GM18858 (cell line): ENCODE results near the gene ANKRD22.
A peak's percentile ranks its signal among the peaks of the same experiment; 100 is the strongest.
"Not testable (repeated sequence)": the region's sequence is repeated elsewhere in the genome, so short reads cannot be mapped to it uniquely, and the experiment has no call there.

Source experiments
- ATAC-seq: cut with Tn5 transposase; IDR thresholded peaks from one replicate; pipeline ENCODE4 v1.9.1; 2021; ENCODE audit not compliant: unreplicated experiment

Gene ANKRD22

GRCh38 chr10:88851706-88852105 is at the start of gene ANKRD22:
TSS of gene ANKRD22 (minus strand) at chr10:88851844. CDS start at chr10:88851607, 237 bp downstream.
- no peak for ATAC-seq

DNA sequence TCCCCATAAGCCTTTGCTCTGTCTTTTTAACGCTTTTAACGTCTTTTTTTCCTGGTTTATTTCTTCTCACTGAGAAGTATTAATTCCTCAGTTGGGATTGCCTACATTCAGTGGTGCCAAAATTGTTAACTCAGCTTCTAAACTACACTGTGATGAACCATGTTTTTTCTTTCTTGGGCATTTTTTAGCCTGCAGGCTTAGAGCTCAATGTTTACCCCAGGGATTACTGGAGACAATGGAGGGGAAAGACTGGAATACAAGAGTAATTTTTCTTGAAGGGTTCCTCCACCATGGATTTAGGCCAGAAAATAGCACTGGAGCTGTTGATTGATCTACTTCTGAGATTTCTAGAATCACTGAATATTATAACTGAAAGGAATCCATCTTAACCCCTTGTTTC is 48.2 kb upstream of the ANKRD22 start:
- ATAC-seq: no peak

DNA sequence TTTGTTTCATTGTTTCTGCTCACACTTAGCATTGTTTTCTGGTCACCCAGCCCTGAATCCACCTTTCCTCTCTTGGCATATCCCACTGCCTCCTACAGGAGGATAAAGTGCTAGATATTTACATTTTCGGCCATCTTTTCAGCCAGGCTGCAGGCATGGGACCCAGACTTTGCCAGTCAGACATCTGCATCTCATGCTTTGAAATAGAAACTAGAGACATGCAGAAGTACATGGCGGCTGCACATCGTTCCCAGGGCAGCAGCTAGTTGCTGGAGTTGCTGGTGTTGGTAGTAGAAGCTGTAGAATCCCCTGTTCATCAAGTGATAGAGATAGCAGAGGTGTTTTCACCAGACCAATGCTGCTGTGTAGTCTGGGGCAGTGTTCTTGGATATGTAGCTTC is 47.1 kb upstream of the ANKRD22 start:
- no peak for ATAC-seq

DNA sequence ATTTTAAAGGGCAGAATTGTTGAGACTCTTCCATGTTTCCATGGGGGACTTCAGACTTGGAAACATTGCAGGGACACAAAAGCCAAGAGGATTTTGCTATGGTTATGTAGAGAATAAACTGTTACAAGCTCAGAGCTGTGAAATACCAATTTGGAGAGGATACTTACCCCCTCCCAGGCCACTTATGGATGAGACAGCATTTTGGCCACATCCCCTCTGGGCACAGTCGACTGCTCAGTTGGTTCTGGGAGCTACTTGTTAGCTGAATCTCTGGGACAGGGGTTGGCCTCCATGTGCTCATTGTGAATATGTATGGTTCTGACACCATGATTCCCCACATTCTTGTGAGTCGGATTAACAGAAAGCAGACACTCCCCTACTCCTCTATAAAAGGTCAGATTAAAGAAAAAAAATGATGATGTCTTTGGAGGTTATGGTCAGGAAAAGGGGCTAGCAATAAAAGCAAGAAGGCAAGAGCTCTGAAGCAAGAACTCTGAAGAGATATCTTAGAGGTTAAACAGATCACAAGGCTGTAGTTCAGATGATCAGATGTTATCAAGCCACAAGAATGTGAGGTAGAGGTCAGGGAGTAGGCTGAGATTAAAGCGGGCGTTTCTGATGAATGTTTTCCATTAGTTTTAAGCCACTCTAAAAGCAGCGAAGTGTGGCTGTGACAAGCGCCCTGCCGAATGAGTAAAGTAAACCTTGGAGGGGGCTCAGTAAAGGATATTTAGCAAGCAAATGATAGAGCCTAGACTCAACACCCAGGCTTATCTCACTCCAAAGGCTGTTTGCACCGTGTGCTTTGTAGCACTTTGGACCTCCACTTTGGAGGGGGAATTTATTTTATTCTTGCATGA is 45.6 kb upstream of the ANKRD22 start:
- no peak for ATAC-seq

DNA sequence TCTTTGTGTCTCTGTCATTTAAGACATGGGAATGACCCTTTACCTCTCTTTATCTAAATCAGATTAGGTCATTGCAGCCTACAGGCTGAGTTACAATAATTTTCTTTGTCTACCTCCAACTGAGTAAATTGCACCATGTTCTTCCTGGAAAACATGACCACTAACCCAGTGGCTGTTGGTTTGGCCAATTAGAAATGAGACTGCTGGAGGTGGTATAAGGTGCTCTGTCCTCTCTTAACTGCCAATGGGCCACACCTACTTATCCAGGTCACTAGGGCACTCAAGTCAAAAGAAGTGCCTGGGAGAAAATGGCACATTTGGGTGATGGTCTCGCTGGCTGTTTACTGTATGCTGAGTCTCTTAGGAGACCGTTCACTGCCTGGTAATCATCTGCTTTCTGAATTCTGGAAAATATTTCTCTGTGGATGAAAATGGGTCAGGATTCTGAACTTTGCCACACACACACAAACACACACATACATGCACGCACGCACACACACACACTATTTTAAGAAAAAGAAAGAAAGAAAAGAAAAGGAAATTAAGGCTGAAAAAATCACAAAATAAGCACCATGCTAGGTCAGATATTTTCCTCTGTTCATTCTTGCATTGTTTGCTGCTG is 44.8 kb upstream of the ANKRD22 start:
- ATAC-seq: no peak

DNA sequence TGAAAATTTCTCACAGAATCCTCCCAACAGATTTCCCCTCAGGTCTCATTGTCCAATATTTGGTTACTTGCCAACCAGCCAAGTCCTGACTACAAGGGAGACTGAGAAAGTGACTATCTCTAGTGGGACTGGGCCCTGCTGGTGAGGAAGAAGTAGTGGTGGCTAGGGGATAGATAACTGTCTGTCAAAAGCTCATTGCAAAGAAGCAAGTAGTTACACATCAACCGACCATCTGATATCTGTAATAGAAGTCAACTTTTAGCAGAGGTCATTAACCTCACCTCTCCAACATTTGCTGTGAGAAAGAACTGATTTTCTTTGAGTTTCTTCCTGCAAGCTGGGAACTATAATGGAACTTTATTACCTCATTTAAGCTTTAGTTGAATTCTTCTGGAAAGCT is 43.6 kb upstream of the ANKRD22 start:
- ATAC-seq: no peak

DNA sequence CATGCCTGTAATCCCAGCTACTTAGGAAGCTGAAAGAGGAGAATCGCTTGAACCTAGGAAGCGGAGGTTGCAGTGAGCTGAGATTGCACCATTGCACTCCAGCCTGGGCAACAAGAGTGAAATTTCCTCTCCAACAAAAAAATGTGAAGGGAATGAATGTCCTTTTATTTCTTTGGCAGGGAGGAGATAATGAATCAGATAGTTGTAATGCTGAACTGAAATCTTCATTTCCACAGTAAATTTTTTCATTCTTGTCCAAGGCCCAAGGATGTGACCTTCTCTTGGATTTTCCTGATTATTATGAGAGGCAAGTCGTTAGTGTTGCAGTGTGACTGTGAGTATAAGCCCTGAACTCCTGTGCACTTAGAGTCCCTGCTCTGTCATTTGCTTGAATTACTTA is 42.0 kb upstream of the ANKRD22 start:
- no peak for ATAC-seq

DNA sequence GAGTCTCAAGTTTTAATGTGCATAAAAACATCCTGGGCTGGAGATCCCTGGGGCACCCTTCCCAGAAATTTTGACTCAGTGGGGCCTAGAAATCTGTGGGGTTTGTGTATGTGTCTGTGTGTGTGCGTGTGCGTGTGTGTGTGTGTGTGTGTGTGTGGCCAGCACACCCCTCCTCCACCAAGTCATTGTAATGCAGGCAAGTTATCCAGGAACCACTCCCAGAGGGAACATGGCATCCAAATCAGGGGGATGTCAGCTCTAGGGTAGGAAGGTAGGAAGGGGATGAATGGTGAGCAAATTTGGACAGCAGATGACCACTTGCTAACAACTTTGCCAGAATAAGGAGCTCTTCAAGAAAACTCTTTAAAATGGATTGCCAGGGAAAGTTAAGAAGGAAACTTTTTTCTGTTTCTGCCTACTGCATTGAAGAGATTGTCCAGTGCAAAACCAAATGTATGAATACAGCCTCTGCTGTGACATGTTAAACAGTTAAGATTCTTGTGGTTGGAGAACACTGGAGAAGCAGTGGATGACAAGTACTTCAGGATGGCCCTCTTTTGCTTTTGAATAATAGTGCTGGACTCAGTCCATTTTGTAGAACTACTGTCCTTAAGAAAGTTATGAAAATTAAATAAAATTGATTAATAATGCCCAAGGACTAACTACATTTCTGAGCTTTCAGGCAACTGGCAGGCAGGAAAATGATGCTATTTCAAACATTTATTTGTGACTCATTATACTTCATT is 40.8 kb upstream of the ANKRD22 start:
- no peak for ATAC-seq

DNA sequence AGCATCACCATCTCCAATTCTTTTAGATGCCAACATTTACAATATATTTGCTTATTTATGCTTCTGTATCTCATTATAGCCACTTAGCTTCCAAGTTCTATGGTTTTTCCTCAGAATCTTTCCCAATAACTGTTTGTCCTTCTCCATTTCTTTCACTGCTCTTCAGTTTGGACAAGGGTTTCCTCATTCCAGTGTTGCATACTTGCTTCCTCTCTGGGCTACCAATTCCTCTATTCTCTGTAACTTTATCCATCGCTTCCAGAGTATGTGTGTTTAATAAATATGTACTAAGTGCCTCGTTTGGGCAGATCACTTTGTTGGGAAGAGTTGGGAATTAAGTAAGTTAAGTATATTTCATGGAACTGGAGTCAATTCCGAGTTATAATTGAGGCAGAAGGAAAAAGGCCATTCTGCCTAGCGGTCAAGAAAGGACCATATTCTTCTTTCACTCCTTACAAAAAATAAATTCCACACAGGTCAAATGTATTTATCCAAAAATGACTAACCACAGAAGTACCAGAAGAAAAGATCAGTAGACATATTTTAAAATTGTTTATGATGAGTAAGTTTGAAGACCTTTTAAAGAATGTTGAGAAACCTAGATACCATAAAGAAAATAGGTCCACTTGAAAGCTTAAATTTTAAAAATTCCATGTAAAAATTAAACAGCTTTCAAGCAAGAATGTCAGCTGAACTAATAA is 39.2 kb upstream of the ANKRD22 start:
- no peak for ATAC-seq

DNA sequence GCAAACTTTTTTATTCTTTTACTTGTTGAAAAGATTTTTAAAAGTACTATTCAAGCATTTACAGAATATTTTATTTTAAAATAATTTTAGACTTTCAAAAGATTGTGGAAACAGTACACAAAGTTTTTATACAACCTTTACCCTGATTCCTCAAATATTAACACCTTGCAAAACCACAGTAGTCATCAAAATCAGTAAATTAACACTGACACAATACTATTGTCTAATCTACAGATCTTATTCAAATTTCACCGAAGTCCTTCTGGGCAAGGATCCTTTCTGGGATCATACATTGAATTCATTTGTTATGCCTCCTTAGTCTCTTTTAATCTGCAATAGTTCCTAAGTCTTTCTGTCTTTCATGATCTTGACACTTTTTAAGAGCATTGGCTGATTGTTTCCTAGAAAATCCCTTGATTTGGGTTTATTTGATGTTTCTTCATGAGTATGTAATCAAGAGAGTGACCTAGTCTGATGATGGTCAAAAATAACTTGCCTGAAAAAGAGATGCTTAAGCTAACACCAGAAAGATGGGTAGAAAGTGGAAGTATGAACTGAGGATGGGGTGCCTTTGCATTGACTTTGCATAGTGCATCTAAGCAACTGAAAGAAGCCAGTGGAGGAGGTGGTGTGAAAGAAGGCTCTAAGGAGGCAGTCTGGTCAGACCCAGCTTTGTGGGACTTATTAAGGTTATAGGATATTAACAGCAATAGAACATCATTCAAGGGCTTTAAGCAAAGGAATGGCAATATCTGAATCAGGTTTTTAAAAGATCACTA is 38.1 kb upstream of the ANKRD22 start:
- ATAC-seq: peak; percentile 58

DNA sequence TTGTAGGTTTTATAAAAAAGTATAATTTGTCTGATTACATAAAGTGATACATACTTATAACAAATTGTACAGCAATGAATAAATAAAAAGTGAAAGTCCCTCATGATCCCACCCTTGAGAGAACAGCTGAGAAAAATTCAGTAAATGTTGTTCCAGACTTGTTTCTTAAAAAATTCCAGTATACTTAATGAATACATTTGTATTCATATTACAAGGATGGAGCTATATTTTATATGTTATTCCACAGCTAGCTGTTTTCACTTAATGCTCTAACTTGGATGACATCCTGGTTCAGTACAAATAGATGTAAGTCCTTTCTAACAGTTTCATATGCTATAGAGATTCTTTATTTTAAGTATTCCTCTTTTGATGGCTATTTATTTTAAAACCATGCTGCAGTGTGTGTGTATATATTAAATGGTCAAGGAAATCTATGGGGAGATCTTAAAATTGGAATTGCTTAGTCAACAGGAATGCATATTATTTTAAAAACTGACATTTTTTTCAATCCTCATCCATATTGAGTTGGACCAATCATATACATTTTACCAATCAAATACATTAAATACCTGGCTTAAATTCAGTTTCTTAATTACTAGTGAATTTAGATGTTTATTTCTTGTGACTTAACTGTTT is 37.3 kb upstream of the ANKRD22 start:
- ATAC-seq: no peak

GRCh38 chr10:88886557-88886956 is 34.9 kb upstream of the ANKRD22 start:
- peak; percentile 58 for ATAC-seq

DNA sequence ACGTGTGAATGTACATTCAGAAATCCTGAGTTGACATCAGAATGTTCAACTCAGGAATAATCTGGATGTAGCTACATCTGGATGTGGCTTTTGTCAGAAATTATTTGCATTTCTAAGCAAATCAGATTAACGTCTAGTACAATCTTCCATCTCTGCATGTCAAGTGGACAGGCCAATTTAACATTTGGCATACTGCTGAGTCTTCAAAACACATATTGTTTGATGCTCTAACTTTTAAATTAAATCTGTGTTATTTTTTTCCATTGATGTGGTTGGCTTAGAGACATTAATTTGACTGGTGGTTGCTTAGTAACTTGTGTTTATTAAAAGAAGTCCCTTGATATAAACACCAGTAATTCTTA is 31.8 kb upstream of the ANKRD22 start:
- no peak for ATAC-seq

DNA sequence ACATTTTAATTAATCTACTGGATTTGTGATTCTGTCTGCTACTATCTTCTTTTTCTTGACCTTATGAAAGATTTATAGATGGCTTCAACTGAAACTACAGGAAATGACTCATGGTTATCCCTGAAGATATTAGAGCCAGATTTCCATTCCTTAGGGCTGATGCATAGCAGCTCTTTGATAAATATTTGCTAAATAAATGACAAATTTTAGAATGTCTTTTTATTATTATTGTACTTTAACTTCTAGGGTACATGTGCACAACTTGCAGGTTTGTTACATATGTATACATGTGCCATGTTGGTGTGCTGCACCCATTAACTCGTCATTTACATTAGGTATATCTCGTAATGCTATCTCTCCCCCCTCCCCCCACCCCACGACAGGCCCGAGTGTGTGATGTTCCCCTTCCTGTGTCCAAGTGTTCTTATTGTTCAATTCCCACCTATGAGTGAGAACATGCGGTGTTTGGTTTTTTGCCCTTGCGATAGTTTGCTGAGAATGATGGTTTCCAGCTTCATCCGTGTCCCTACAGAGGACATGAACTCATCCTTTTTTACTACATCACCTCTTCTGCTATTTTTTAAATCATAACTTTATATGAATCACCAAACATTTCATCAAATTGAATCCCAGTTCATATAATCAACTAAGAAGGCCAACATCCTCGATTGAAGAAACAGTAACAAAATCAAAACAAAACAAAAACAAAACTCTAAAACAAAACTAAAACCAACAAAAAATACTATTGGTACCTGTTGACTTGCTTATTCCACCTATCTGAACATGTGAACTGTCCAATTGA is 31.2 kb upstream of the ANKRD22 start:
- ATAC-seq: not testable (repeated sequence)

DNA sequence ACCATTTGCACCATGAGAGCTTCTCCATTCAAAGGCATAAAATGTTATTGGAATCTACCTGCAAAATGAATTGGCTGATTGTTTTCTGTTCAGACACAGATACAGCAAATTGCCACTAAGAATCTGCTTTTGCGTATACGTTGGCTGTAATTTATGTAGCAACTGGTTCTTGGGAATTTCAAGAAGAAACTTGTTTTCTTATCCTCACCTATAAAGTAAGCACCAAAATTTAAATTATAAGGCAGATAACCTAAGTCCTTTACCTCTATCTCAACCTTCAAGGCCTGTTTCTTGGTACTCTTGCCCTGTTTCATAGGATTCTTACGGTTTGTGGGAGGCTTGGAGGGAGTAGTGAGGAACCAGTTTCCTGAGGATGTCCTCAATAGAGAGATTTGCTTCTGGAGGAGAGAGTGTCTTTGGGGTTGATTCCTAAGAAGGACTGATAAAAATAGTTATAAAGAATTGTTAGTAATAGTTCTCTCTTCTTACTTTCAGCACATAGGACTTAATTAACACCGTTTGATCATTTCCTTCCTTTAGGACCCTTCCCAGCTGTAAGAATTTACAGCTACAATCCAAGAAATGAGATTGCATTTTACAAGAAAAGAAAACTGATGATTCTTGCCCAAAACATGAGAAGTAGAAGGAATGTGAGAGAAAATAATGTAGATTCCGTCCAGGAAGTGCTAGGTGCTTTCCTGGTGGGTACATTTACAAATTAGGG is 30.4 kb upstream of the ANKRD22 start:
- no peak for ATAC-seq

GRCh38 chr10:88881320-88881719 is 29.7 kb upstream of the ANKRD22 start:
- no peak for ATAC-seq

DNA sequence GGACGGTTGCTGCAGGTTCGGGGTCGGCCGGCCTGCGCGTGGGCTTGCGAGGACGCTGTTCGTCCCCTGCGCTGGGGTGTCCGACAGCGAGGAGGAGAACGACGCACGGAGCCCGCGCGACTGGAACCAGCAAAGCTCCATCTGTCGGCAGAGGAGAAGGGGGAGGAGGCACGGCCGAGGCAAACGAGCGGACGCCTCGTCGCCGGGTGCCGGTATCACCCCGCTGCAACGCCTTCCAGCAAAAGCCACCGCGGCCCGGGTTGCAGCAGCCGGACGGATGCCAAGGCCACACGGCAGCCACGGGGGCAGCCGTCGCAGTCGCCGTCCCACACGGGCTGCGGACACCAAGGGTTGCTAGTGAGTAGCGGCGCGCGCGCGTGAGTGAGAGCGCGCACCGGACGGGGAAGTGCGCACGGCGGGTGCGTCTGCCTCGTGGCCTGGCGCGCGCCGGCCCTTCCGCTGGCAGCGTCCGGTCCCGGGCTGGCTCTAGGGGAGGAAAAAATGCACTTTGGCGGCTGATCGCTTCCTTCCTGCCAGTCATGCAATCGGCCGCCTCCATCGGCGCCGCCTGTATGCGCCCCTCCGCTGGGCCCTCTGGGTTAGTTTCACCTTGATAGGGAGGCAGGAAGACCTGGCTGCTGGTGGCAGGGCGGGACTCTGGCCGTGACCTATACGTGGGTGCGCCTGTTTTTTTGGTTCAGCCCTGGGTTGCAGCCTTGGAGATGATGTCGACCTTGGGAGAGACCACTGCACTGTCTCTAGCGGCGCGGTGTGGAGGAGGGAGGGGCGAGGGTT is 28.8 kb upstream of the ANKRD22 start:
- peak; percentile 45 for ATAC-seq
